ENCODE measurements around the gene PSMA5.
"Not testable (repeated sequence)": the region's sequence is repeated elsewhere in the genome, so short reads cannot be mapped to it uniquely, and the experiment has no call there.

Gene PSMA5

DNA sequence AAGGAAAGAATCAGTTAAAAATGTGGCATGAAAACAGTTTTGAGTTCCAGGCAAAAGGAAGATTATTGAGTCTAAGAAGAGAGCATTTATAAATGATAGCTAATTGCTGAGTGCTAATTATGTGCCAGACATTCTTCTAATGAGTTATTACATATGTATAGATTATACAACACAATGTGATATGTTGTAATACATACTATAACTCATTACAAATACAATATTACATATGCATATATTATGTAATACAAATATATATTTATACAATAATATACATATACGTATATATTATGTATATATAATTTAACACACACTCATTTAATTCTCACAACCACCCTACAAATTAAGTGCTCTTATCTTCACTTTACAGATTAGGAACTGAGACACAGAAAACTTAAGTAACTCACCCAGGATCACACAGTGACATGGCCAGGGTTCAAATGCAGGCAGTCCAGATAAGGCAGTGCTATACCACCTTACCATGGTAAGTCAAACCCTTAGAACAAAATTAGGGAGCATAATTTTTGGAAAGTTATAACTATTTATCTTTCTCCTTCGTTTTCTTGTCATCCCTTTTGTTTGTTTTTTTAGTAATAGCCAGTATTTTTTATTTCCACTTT is 32.5 kb downstream of the PSMA5 start:
- in situ Hi-C loops (cut with MboI; ENCODE audit: low sequenced_read_pairs): loop anchor here (10.0 kb wide), 1 partner anchor 109 kb away; the partner anchor contains the start of gene PSRC1

DNA sequence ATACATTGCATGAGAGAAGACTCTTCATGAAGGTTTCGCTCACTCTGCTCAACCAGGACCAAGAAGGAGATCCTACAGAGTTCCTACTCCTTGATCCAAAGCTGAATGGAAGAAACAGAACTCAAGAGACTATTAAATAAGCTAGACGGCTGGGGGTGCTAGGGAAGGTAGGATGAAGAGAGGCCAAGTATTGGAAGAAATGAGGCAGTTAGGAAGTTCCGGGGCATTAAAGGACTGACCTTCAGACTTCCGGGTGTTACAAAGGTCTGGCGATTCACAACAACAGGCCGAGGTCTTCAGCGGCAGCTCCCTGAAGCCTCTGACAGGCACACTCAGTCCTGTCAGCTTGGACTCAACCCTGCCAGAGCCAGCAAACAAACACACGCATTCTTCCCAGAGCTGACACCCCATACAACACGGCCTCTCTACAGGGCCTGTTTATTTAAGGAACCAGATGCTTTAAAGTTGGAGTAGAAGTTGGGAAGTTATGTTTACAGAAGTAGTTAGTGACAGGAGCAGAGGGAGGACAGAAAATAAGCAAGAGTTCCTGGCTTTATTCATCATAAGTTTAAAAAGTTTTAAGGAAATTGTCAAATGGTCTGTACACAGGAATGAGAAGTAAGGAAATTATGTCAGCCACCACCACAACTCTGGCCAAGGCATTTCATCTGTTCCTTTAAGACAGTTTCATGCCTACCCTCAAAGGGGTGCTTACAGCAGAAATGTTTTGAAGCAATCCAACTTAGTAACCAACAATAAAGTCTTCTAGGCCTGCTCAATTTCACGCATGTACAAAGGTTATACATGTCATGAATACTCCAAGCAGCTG is 33.2 kb downstream of the PSMA5 start:
- in situ Hi-C loops (cut with MboI; ENCODE audit: low sequenced_read_pairs): loop anchor here (10.0 kb wide), 1 partner anchor 108 kb away; the partner anchor contains the start of gene PSRC1

DNA sequence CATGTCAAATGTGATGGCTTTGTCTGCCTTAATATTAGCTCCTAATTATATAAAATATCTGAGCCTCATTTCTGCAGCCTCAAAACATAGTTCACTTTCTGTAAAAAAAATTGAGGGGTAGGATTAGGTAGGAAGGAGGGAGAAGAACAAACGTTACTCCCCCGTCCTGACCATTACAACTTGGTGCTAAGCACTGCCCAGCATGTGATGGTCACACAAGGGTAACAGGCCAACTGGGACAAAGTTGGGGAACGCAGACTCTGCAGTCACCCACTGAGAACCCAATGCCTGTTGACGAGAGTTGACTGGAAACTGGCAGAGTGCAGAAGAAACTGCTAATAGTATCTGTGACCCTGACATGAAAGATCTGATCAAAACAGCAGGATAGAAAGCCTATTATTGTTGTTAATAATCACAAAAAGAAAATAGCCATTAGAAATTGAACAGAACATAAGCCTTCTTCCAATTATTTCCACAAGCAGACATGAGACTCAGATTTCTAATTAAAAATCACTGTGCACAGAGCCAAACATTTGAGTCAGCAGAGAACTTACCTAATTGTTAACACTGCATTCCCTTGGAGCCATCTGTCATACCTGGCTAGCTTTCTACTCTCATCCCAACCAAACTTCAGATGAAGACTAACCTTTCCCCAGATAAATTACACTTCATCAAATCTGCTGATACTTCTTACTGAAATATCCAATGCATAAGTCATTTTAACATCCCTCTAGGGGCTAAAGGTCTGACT is 34.0 kb downstream of the PSMA5 start:
- in situ Hi-C loops (cut with MboI; ENCODE audit: low sequenced_read_pairs): loop anchor here (10.0 kb wide), 1 partner anchor 107 kb away; the partner anchor contains the start of gene PSRC1

DNA sequence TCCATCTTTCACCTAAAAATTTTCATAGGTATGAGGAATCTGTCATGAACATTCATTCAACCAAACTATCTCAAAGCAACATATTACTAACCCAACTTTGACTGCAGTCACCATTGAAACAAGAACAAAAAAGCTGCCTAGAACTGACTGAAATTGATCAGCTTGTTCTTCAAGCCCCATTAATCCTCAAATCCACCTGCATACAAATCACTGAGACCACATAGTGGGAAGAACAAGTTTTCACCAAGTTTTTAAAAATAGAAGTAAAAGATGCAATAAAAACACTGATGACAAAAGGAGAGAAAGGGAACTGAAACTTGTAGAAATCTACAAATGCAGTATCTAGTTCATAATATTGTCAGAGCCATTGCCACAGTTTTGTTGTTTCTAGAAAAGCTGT is 34.6 kb downstream of the PSMA5 start:
- in situ Hi-C loops (cut with MboI; ENCODE audit: low sequenced_read_pairs): loop anchor here (10.0 kb wide), 1 partner anchor 107 kb away; the partner anchor contains the start of gene PSRC1

DNA sequence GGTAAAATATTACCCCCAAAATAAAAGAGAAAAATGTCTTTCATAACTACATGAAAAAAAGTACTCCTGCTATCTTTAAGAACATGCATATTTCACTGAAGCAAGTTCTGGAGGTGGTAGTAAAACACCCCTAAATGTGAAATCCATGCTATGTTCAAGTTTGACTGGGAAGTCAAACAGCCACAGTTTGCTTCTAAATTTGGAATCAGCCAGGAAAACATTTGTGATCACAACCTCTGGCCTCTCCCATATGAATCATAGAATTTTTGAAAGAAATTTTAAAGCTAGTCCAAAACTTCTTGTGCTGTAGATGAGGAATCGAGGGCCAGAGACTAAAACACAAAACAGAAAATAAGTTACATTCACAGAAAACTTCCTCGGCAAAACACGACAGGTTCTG is 35.1 kb downstream of the PSMA5 start:
- in situ Hi-C loops (cut with MboI; ENCODE audit: low sequenced_read_pairs): loop anchor here (10.0 kb wide), 1 partner anchor 106 kb away; the partner anchor contains the start of gene PSRC1

DNA sequence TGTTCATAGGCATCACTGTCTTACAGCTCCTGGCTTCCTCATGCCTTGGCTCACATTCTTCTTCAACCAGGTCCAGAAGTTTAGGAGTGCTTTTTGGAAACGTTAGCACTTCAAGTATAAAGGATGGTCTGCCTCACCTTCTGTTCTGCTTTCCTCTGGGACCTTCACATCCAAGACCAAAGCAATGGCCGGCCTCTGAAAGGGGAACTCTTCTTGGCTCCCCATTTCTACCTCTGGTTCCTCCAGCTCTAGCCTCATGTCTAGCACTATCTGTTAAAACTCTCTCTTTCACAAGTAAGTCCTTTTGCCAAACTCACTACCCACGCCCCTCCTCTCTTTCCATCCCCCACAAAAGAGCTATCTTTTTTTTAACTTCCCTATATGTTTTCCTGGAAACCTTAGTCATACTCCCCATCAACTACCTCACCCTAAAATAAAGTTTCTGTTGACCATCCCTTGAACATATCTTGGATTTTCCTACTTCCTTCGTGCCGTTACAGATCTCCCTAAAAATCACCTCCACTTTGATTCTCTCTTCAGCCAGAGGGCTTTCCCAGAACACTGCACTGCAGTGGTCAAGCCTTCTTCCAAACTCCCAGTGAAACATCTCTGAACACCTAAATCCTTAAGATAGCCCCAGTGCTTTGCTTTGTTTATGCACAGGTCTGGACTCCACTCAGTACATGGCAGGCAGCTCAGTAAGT is 36.5 kb downstream of the PSMA5 start:
- in situ Hi-C loops (cut with MboI; ENCODE audit: low sequenced_read_pairs): loop anchor here (10.0 kb wide), 1 partner anchor 105 kb away; the partner anchor contains the start of gene PSRC1

DNA sequence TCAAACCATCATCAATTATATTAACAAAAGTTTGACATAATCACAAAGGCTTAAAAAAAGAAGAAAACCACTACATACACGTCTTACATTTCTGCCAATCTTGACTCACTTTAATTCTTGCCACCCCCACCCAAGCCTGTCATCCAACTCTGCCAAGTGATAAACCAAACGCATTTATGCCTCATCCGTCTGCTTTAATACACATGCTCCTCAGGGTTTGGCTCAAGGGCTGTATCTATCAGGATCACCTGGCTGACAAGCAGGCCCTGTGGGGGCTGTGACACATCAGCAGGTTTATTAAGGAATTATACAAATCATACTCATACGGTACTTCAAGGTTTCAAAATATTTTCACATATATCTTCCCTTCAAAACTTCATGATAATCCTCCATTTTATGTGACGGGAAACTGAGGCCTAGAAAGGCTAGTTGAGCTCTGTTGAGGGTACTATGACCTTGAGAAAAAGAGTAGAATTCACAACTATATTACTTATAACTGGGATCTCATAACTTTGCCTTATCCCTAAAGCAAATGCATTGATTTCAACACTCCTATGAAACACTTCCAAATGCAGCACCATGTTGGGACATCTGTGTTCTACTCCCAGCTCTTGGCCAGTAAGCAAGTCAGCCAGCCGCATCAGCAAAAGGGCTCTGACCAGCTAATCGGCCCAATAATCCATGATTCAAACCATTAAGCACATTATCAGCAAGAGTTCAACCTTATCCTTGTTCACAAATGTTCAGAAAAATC is 37.2 kb downstream of the PSMA5 start:
- in situ Hi-C loops (cut with MboI; ENCODE audit: low sequenced_read_pairs): no loop called here

DNA sequence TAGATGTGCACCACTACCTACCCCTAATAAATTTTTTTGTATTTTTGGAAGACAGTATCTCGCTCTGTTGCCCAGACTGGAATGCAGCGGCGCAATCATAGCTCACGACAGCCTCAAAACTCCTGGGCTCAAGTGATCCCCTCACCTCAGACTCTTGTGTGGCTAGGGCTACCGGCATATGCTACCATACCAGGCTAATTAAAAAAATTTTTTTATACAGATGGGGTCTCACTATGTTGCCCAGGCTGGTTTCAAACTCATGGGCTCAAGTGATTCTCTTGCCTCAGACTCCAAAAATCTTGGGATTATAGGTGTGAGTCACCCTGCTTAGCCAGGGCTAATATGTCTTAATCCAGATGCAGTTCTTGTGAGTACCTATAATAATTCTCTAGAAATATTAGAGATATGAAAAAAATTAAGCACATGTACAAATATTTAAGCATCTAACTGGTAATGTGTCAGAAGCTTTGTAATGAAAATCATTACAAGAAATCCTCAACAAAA is 38.0 kb downstream of the PSMA5 start:
- in situ Hi-C loops (cut with MboI; ENCODE audit: low sequenced_read_pairs): no loop called here

DNA sequence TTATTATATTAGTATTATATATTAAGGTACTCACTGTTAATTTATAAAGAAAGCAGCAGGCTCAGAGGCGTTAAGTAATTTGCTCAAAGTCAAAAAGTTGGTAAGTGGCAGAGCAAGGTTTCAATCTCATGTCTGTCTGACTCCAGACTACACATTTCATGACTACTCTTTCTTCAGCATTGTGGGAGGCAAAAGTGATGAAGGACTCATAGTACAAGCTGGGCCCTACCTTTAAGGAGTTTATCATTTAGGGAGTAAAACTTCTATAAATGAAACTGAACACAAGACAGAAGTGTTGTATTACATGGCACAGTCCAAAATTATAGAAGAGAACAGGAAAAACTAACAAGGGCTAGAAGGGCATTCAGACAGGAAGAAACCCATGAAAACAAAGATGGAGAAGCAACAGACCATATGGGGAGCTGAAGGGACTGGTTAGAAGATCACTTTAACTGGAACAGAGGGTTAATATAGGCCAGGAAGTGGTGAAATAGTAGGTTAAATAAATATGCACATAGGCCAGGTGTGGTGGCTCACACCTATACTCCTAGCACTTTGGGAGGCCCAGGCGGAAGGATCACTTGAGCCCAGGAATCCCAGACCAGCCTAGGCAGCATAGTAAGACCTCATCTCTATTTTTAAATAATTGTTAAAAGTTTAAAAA is 40.1 kb downstream of the PSMA5 start:
- in situ Hi-C loops (cut with MboI; ENCODE audit: low sequenced_read_pairs): no loop called here

DNA sequence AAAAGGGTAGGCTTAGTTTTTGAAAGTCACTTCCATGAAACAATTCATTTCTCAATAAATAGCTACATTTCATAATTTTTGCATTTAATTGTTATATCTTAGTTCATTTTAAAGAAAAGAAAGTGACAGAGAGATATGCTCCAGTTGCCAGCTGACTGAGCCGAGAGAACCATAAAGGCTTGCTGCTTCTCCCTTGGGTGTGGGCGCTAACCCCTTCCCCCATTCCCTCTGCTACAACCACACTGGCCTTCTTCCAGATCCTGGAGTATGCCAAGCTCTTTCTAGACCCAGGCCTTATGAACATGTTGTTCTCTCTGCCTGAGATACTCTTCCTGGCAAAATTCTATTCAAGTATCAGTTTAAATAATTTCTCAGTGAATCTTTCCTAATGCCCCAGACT is 40.8 kb downstream of the PSMA5 start:
- in situ Hi-C loops (cut with MboI; ENCODE audit: low sequenced_read_pairs): no loop called here

DNA sequence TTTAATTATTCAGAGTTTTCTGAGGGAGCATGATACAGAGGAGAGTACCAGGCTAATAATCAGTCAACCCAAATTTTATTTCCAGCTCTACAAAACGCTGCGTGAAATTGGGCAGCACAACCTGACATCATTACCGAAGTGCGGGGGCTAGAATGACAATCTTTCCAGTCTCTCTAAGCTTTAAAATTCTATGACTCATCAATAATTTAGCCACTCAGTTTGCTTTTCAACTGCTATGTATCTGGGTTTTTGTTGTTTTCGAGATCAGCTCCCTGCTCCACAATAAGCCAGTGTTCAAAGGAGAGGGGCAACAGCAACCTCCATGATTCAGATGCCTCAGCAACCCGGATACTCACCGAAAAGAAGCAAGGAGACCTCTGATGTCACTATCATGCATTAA is 42.4 kb downstream of the PSMA5 start:
- in situ Hi-C loops (cut with MboI; ENCODE audit: low sequenced_read_pairs): no loop called here

DNA sequence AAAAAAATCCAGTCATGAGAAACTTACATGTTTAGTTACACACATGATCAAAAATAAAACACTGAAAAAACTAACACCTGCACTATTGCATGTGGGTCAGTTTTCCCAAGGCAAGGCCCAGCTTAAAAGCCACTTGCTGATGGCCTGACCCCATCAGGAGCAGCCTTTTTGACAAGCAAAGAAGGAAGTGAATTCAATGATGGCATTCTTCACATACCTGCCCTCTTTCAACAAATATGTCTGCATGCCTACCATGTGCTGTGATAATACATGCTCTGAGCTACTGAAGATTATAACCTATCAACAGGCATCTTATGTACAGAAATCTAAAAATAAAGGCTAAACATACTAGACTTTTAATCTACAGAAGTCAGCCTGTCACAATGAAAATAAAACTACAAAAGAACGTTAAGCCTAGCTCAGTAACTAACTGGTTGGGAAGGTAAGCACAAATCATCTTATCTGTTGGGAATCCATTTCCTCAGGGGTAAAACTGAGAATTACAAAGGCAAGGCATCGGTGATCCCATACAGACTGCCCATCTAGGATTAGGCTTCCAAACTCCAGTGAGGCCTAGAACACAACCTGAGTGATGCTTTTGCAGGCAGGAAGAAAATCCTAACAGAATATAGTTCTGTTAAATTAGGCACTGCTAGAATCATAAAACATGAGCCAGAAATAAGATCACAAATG is 43.0 kb downstream of the PSMA5 start:
- in situ Hi-C loops (cut with MboI; ENCODE audit: low sequenced_read_pairs): no loop called here

DNA sequence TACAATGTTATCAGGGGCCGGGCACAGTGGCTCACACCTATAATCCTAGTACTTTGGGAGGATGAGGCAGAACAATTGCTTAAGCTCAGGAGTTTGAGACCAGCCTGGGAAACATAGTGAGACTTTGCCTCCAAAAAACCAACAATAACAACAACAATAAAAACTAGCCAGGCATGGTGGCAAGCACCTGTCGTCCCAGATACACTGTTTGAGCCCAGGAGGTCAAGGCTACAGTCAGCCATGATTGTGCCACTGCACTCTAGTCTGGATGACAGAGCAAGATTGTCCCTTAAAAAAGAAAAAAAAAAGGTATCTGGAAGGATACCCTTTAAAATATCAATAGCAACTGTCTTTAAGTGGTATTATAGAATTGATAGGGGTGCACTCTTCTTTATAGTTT is 44.7 kb downstream of the PSMA5 start:
- in situ Hi-C loops (cut with MboI; ENCODE audit: low sequenced_read_pairs): no loop called here

DNA sequence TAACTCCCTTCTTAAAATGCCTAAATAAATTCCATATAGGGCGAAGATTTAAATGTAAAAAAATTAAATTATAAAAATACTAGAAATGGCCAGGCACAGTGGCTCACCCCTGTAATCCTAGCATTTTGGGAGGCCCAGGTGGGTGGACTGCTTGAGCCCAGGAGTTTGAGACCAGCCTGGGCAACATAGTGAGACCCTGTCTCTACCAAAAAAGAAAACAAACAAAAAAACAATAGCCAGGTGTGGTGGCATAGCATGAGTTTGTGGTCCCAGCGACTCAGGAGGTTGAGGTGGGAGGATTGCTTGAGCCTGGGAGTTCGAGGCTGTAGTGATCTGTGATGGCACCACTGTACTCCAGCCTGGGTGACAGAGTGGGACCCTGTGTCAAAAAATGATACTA is 46.3 kb downstream of the PSMA5 start:
- in situ Hi-C loops (cut with MboI; ENCODE audit: low sequenced_read_pairs): no loop called here

DNA sequence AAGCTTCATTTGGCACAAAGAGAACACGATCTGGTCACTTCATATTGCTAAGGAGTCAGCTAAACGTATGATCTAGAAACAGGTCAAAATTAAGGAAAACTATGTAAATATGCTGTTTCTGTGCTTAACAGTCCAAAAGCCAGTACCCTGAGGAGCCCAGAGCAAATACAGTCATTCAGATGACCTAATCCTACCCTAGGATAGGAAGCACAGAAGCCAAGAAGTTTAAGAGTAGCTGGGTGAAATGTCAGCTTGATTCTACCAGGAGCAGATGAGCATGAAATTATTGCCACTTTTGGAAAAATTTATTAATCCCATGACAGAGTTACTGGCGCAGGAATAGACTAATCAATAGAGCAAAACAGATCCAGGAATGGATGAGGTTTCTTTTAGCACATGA is 46.8 kb downstream of the PSMA5 start:
- in situ Hi-C loops (cut with MboI; ENCODE audit: low sequenced_read_pairs): no loop called here

DNA sequence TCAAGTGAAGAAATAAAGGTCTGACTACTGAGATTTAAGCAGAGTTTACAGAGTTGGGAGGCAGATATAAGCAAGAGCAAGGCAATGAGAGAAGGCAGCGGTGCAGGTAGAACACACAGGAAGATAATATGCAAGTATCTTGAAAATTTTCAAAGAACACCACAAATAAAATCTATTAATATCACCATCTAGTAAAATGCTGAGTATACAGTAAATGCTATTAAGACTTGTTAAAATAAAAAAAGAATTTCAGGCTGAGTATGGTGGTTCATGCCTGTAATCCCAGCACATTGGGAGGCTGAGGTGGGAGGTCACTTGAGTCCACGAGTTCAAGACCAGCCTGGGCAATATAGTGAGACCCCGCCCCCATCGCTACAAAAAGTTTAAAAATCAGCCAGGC is 48.5 kb downstream of the PSMA5 start:
- in situ Hi-C loops (cut with MboI; ENCODE audit: low sequenced_read_pairs): no loop called here

DNA sequence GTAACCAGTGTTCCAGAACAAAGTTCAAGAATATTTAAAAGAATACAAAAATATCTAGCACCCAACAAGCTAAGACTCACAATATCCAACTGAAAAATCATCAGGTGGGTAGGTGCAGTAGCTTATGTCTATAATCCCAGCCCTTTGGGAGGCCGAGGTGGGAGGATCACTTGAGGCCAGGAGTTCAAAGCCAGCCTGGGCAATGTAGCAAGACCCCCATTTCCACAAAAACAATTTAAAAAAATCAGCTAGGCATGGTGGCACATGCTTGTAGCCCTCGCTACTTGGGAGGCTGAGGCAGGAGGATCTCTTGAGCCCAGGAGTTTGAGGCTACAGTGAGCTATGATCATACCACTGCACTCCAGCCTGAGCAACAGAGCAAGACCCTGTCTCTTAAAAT is 52.6 kb downstream of the PSMA5 start:
- in situ Hi-C loops (cut with MboI; ENCODE audit: low sequenced_read_pairs): not testable (repeated sequence)

DNA sequence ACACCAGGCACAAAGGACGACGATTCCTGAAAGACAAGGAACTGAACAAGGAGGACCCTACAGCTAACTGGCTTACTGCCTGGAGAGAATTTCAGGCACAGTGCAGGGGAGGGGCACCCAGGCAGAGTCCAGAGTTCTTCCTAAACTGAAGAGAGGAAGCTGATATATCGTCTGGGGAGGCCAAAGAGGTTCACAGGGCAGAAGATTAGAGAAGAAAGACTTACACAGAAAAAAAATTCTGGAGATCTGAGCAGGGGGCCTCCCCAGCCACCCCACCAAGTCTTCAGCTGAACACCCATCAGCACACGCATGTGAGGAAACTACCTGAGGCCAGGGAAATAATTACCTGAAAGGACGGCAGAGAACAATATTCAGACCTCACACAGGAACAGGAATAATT is 53.1 kb downstream of the PSMA5 start:
- in situ Hi-C loops (cut with MboI; ENCODE audit: low sequenced_read_pairs): no loop called here

DNA sequence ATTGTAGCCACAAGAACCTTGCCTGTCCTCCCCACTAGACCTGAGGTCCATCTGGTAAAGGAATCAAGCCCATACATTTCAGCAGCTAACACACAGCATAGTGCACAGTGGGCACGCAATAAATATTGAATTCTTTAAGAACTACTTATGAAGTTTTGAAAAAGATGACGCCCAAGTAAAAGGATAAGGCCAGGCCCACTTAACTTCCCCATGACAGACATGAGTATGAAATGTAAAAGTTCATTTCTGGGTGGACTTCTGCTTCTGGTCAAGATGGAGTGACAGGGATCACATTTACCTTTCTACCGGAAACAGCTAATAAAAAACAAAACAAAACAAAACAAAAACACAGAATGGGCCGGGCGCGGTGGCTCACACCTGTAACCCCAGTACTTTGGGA is 54.0 kb downstream of the PSMA5 start:
- in situ Hi-C loops (cut with MboI; ENCODE audit: low sequenced_read_pairs): no loop called here

Measured in HL-60/S4 treated with retinoic acid at 250 ng/mL for 4 days and 3 days (cell line).